GM21381 (cell line): ENCODE results near the gene SSH2.

Source experiments
- ATAC-seq: cut with Tn5 transposase; IDR thresholded peaks from one replicate; pipeline ENCODE4 v1.9.1; 2021; ENCODE audit warnings: mild to moderate bottlenecking, moderate library complexity; ENCODE audit not compliant: unreplicated experiment

SSH2 gene

GRCh38 chr17:29594519-29595090, 335.4 kb downstream of the SSH2 start:
- ATAC-seq, result no peak

DNA sequence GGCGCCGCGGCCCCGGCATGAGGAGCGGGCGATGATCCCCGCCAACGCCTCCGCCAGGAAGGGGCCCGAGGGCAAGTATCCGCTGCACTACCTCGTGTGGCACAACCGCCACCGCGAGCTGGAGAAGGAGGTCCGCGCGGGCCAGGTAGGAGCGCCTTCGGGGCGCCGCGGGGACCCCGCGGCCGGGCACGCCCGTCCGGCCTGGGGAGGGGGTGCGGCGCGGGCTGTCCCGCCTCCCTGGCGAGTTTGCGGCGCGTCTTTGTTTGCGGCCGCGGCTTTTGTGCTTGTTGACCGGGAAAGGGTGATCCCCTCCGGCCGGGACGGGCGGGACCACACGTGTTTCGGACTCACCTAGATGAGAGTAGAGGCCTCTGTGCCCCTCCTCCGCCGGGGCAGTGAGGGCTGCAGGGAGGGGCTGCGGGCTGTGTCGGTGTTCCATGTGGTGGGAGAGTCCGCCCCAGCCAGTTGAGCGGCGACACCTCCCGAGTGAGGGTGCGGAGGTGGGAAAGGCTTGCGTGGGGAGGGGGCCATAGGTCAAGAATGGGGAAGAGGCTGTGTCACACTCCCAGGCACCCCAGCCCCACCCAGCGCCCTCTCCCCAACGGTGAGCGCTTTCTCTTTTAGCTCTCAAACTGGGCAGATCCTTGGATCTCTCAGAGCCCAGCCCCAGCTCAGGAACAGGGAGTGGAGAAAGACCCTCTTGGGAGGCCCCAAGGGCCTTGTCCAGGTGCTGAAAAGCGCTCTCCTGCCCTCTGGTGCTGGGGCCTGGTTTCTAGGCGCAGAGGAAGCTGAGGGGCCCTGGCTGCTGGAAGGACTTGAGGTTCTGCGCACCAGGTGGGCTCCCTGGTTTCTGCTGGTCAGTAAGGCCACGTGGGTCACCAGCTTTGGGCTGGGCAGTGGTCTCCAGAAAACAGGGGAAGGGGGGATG, 336.2 kb downstream of the SSH2 start:
- ATAC-seq, result no peak

- no peak for ATAC-seq
These were observed 337.0 kb downstream of the SSH2 start, which contains the start of gene ANKRD13B for GRCh38 chr17:29592850-29593551. ANKRD13B (plus strand) TSS chr17:29593132; CDS start chr17:29593622, 490 bp downstream.

- ATAC-seq, result no peak
These were observed 338.1 kb downstream of the SSH2 start for GRCh38 chr17:29591737-29592608.

- ATAC-seq, result no peak
These were observed 338.8 kb downstream of the SSH2 start for GRCh38 chr17:29591146-29591736.

DNA sequence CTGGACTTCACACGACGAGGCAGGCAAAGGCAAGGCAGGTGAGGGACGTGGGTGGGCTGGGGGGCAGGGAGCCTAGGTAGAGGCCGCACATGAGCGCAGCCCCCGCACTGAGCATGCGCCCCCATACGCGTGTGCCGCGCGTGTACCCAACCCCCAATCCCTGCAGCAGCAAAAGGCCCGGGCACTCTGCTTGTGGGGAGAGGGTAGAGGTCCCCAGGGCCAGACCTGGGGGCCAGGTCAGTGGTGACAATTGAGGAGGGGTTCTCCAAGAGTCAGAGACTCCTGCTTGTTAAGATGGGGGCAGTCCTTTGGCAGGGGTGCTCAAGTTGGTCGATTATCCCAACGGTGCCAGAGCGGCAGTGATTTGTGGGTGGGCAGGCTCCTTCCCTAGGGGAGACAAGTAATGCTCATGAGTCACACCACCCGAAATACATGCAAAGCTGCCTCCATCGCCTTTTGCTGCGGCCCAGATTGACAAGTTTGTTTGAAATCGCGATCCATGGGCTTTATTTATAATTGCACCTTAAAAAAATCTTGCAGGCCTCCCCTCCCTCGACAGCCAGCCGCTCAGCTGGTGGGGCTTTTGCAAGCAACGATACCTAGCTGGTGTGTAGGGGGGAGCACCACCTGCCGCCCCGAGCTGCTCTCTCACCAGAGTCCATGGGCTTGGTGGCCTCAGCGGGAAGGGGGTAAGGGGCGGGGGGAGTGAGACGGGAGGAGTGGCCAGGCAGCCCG, 339.4 kb downstream of the SSH2 start:
- ATAC-seq, result no peak

GRCh38 chr17:29589524-29590410, 340.3 kb downstream of the SSH2 start, which contains the start of gene GIT1:
GIT1 (minus strand) TSS chr17:29589648; CDS start chr17:29589378, 270 bp downstream.
- peak; percentile 54 for ATAC-seq

DNA sequence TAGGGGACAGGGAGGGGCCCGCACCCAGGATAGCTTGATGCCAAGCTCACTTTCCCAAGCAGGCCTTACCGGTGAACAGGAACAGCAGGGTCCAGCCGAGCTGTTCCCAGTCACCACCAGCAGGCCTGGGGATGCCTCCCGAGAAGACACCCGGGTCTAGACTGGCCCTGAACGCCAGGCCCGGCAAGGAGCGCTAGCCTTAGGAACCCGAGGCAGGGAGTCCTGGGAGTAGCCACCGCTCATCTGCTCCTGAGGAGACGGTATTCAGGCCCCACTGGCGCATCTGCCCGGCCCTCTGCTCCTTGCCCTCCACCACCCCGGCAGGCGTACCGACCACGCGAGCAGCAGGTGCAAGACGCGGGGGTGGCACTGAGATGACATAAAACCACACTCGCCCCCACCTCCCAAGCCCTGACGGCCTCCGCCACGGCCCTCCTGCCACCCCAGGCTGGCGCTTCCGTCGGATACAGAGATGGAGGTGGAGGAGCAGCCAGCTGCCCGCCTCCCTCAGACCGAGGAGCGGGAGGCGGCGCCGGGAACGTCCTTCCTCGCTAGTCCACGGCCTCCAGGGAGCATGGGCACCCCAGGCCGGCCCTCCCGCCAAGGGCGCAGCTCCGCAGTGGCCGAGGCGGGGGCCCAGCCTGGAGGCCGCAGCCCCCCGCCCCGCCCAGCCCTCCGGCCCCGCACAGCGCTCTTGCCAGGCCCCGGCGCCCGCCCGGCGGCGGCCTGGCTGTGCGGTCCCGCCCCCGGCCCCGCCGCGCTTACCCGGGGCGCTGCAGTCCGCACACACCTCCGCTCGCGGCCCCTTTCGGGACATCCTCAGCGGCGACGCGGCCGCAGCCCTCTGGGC, 341.2 kb downstream of the SSH2 start:
- peak; percentile 15 for ATAC-seq

- ATAC-seq, result no peak
These were observed 341.9 kb downstream of the SSH2 start for GRCh38 chr17:29588017-29588561.

GRCh38 chr17:29587591-29587990, 342.4 kb downstream of the SSH2 start:
- no peak for ATAC-seq

DNA sequence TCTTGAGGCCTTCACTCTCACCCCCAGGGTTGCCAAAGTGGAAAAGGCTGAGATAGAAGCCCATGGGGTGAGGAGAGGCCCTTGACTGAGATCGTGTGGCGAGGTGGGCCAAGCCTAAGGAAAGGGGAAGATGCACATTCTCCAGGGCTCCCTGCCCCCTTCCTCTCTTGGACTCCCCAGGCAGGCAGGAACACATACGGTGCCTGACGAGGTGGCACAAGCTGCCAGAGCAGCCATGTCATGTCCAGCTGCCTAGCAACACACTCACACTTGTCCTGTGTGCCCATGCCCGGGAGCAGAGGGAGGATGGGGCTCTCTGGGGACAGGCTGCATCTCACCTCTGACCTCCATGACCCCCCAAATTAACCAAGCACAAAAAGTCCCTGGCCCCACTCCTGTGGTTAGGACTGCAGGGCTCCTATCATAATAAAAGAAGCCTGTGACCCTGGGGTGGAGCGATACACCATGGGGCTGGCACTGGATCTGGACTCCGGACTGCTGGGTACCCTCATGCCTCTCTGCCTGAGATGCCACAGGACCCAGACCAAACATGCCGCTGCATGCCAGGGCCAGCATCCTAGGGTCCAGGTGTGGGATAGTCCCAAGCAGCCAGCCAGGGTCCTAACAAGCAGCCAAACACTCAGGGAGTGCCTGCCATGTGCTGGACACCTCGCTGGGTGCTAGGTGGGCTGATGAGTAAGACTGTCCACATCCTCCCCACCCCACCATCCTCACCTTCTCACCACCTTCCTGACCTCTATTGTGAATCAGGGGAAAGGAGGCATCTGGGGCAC, 343.2 kb downstream of the SSH2 start:
- ATAC-seq, result no peak

DNA sequence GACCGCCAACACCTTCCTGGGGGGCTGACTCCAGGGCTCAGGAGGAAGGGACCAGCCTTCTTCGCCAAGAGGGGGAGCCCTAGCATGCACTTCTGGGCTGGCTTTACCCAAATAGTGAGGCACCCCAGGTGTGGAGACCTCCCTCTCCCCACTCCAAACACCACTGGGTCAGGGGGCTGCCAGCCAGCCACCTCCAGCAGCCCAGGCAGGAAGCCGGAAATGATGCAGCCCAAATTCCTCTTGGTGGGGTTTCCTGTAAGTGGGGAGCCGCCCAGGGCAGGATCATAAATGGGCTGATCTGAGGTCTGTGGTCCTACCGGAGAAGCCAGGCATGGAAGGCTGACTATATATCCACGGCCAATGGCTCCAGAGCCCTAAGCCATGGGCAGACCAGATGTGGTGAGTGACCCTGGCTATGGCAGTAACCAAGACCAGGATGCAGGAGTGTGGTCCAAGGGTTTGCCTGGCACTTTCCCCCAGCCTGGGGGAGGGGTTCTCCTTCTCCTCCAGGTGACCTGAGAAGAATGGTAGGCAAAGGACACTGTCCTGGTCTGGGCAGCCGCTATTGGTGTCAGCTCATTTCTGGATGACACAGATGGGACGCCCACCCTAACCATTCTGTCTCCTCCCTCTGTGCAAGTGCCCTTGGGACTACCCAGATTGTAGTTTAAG, 344.8 kb downstream of the SSH2 start:
- no peak for ATAC-seq

- ATAC-seq, result no peak
These were observed 345.5 kb downstream of the SSH2 start for GRCh38 chr17:29584452-29585079.

GRCh38 chr17:29583324-29584248, 346.4 kb downstream of the SSH2 start:
- no peak for ATAC-seq
